ENCODE results near the gene B3GNT3.

B3GNT3 gene

DNA sequence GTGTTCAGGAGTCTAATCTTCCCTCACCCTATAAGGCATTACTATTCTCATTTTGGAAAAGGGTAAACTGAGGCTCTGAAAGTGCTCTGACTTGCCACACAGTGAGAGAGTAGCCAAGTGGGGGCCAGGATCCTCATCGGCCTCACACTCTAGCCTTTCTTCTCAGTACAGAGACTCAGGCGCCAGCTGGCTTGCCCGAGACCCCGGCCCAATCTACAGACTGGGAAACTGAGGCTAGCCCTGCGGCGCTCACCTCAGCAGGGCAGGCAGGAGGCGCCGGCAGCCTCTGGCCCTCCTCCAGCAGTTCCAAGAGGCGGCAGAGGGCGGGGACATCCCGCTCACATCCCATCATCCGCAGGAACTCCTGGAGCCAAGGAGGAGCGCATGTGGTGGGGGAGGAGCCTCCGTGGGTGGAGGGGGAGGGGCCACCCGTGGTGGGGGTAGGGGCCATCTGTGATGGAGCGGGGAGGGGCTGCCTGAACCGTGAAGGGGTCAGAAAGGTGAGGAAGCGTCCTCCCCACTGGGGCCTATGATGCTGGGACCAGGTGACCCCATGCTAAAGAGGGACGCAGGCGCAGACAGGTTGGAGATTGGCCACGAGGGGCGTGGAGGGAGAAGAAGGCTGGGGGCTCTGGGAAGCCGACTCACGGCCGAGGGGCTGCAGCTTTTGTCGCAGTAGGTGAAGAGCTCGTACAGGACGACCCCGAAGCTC is 35.1 kb downstream of the B3GNT3 start:
- peak in 1 of 2 donors; percentile 33 for DNase-seq (ENCODE audit: low read depth in 2 of 2)
- TF ChIP-seq, protein P1, sequence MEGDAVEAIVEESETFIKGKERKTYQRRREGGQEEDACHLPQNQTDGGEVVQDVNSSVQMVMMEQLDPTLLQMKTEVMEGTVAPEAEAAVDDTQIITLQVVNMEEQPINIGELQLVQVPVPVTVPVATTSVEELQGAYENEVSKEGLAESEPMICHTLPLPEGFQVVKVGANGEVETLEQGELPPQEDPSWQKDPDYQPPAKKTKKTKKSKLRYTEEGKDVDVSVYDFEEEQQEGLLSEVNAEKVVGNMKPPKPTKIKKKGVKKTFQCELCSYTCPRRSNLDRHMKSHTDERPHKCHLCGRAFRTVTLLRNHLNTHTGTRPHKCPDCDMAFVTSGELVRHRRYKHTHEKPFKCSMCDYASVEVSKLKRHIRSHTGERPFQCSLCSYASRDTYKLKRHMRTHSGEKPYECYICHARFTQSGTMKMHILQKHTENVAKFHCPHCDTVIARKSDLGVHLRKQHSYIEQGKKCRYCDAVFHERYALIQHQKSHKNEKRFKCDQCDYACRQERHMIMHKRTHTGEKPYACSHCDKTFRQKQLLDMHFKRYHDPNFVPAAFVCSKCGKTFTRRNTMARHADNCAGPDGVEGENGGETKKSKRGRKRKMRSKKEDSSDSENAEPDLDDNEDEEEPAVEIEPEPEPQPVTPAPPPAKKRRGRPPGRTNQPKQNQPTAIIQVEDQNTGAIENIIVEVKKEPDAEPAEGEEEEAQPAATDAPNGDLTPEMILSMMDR (IDR thresholded peaks at IDR 0.05; ENCODE audit: low read depth, low read length) = no peak
- H3K4me3 ChIP-seq (replicated peaks in 1 of 2; ENCODE audit: low read depth in 2 of 2, low read length in 2 of 2) = peak overlapping the region in 1 of 2 donors; percentile 11

DNA sequence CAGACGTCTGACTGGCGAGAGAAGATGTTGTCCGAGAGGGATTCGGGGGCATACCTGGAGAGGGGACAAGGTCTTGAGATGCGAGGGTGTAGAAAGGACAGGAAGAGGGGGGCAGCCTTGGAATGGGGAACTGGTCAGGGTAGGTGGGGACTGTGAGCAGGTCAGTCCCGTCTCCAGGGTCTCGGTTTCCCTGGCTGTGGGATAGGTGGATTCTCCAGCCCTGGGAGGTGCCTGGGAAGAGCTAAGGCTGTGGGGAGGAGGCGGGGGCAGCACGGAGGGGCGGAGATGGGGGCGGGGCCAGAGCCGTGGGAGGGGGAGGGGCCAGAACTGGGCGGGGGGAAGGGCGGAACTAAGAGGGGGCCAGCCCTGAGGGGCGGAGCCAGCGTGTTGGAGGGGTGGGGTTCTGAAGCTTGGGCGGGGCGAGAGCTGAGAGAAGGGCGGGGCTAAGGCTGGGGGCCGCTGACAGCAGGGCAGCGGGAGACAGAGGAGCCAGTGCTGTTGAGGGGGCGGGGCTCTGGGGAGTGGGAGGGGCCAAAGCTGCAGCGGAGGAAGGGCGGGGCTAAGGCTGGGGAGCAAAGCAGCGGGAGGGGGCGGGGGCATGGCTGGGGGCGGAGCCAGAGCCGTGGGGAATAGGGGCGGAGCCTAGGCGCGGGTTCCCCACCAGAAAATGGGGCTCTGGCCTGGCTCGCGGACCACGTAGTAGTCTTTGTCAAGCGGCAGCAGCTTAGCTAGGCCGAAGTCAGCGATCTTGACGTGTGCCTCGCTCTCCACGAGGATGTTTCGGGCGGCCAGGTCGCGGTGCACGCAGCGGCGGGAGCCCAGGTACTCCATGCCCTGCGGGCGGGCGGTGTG is 35.9 kb downstream of the B3GNT3 start:
- peak overlapping the region in 1 of 2 donors; percentile 11 for H3K4me3 ChIP-seq (replicated peaks in 1 of 2; ENCODE audit: low read depth in 2 of 2, low read length in 2 of 2)
- peak; percentile 43 to 66 for DNase-seq (ENCODE audit: low read depth in 2 of 2)
- TF ChIP-seq, protein P1 (IDR thresholded peaks at IDR 0.05; ENCODE audit: low read depth, low read length) = no peak

DNA sequence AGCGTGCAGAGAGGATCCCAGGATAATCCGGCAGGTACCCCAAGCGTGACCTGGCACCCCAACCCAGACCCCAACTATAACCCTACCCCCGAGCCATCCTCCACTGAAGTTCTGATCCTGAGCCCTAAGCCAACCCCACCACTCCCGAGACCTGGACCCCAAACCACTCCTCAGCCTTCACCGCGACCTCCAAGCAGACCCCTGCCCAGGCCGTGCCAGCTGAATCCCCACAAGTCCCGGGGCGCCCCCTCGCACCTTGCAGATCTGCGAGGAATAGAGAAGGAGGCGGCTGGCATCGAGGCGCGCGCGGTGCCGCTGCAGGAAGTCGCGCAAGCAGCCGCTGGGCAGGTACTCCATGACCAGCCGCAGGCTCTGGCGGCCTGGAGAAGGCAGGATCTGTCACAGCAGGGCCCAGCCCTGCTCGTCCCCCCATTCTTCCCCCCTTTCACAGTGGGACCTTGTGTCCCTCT is 36.5 kb downstream of the B3GNT3 start:
- H3K4me3 ChIP-seq (replicated peaks in 1 of 2; ENCODE audit: low read depth in 2 of 2, low read length in 2 of 2) = no peak overlapping the region
- DNase-seq (ENCODE audit: low read depth in 2 of 2) = no peak
- TF ChIP-seq, protein P1 (IDR thresholded peaks at IDR 0.05; ENCODE audit: low read depth, low read length) = no peak

DNA sequence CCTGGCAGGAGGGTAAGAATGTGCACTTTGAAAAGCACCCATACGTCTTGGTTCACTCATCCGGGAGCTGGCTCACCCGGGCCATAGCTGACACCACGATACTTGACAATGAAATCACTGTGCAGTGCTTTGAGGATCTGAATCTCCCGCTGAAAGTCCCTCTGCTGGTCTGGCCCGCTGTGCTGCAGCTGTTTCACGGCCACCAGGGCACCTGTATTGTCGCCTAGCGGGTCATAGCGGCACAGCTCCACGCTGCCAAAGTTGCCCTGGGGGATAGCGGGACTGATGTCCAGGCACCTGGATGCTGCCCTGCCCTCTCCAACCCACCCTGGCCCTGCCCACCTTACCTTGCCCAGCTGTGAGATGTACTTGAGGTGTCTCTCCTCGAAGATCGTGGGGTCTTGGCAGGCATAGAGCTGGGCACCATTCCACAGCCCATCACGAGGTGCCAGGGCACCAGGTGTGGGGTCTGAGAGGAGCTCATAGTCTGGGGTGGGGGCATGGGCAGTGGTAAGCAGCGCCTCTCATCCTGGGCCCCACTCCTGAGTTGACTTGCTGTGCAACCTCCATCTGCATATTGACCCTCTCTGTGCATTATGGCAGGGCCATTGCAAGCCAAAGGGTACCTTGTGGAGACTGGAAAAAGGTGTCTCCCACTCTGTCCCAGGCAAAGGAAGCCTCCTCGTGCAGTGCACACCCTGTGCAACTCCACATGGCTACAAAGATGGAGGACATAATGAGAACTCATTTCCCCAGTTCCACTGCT is 37.7 kb downstream of the B3GNT3 start:
- H3K4me3 ChIP-seq (replicated peaks in 1 of 2; ENCODE audit: low read depth in 2 of 2, low read length in 2 of 2) = no peak overlapping the region
- no peak for DNase-seq (ENCODE audit: low read depth in 2 of 2)
- TF ChIP-seq, protein P1 (IDR thresholded peaks at IDR 0.05; ENCODE audit: low read depth, low read length) = no peak

DNA sequence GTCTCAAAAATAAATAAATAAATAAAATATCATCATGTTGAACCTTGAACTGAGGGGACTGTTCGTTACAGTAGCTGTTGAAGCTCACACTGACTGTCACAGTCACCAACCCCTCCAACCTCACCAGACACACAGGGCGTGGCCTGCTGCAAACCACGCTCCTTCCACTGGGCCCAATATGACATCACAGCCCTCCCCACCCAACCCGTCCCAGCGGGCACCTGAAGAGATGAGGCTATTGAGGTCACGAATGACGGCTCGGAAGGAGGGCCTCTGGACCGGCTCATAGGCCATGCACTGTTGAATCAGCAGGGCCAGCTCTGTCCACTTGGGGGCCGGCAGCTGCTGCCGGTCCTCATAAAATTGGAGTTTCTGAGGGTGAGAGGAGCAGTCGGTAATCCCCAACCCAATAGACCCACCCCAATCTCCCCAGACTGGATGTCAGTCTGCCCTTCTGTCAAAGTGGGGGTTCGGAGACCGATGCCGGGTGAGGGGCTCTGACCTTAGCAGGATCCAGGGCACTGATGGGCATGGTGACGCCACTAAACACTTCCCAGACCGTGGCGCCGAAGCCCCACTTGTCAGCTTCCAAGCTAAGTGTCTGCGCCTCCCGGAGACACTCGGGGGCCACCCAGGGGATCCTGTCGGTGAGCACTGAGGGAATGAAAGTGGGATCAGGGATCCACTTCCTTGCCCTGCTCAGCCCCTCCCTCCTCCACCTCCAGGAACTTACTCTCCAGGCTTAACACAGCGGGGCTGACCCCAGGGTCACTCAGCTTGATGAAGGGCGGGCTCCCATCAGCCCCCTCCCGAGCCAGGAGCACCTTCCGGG is 39.6 kb downstream of the B3GNT3 start:
- DNase-seq (ENCODE audit: low read depth in 2 of 2) = no peak
- H3K4me3 ChIP-seq (replicated peaks in 1 of 2; ENCODE audit: low read depth in 2 of 2, low read length in 2 of 2) = no peak overlapping the region
- TF ChIP-seq, protein P1 (IDR thresholded peaks at IDR 0.05; ENCODE audit: low read depth, low read length) = no peak

All from cardiac fibroblast (primary cell).